Measurements from ENCODE around the gene FAM89B.
"Not testable (repeated sequence)": the region's sequence is repeated elsewhere in the genome, so short reads cannot be mapped to it uniquely, and the experiment has no call there.

FAM89B gene

GRCh38 chr11:65572356-65573051 lies at the start of gene FAM89B:
Gene FAM89B (plus strand): TSS chr11:65572538. CDS start chr11:65572670, 132 bp downstream.
- DNase-seq (ENCODE audit: low spot score) = peak; percentile 78

GRCh38 chr11:65522718-65523630 lies 49.4 kb upstream of the FAM89B start:
- not testable (repeated sequence) for DNase-seq (ENCODE audit: low spot score)

- DNase-seq (ENCODE audit: low spot score) = not testable (repeated sequence)
Observed at GRCh38 chr11:65523631-65523968, 48.7 kb upstream of the FAM89B start.

- DNase-seq (ENCODE audit: low spot score) = no peak
Observed at GRCh38 chr11:65524014-65524740, 48.2 kb upstream of the FAM89B start.

GRCh38 chr11:65524741-65525545 lies 47.4 kb upstream of the FAM89B start, which contains the start of gene SCYL1:
Gene SCYL1 (plus strand): TSS chr11:65525083. CDS start chr11:65525154, 71 bp downstream.
- DNase-seq (ENCODE audit: low spot score) = peak; percentile 94

GRCh38 chr11:65525546-65526480 lies 46.5 kb upstream of the FAM89B start:
- DNase-seq (ENCODE audit: low spot score) = no peak

- DNase-seq (ENCODE audit: low spot score) = no peak
Observed at GRCh38 chr11:65526744-65527143, 45.6 kb upstream of the FAM89B start.

GRCh38 chr11:65528819-65529350 lies 43.5 kb upstream of the FAM89B start:
- no peak for DNase-seq (ENCODE audit: low spot score)

GRCh38 chr11:65529475-65530156 lies 42.7 kb upstream of the FAM89B start:
- no peak for DNase-seq (ENCODE audit: low spot score)

- no peak for DNase-seq (ENCODE audit: low spot score)
Observed at GRCh38 chr11:65530157-65530496, 42.2 kb upstream of the FAM89B start.

GRCh38 chr11:65532388-65533064 lies 39.8 kb upstream of the FAM89B start:
- DNase-seq (ENCODE audit: low spot score) = no peak

- no peak for DNase-seq (ENCODE audit: low spot score)
Observed at GRCh38 chr11:65535102-65535501, 37.2 kb upstream of the FAM89B start.

GRCh38 chr11:65536412-65537295 lies 35.7 kb upstream of the FAM89B start:
- no peak for DNase-seq (ENCODE audit: low spot score)

- no peak for DNase-seq (ENCODE audit: low spot score)
Observed at GRCh38 chr11:65537296-65537597, 35.1 kb upstream of the FAM89B start.

GRCh38 chr11:65537620-65538231 lies 34.6 kb upstream of the FAM89B start:
- no peak for DNase-seq (ENCODE audit: low spot score)

- DNase-seq (ENCODE audit: low spot score) = no peak
Observed at GRCh38 chr11:65538232-65538914, 34.0 kb upstream of the FAM89B start.

Measured in iPS-NIHi11 (cell line).